HCT116 (cell line): ENCODE results near the gene ITGA11. TPM values are rescaled to one million over a fixed set of nuclear protein-coding genes. Genes with fewer than 3 reads are reported as not detected.

ENCODE experiments used
- ATAC-seq: fragments of 200-7000 bp; cut with Tn5 transposase; 2 replicates; pipeline ENCODE4 v1.9.1; 2020; ENCODE audit warnings: mild to moderate bottlenecking, moderate library complexity
- BruUV-seq: library from RNA; stranded (reverse); fragments of 400-500 nt; replicated peaks from 2 replicates; lab custom pipeline; 2021; lab: Mats Ljungman, UMichigan
- CTCF ChIA-PET: fragments of 300-600 bp; sonication (Branson Sonifier 250); formaldehyde crosslinking; loops from one replicate; lab custom pipeline; 2021; ENCODE audit warnings: antibody characterized with exemption; lab: Charles Lee
- POLR2A ChIA-PET: fragments of 300-600, 350-600 bp; sonication (Branson Sonifier 250); formaldehyde crosslinking; loops from one replicate; lab custom pipeline; 2021; ENCODE audit warnings: antibody characterized with exemption; lab: Charles Lee
- RAD21 ChIA-PET, 2 experiments: fragments of 300-600 bp; sonication (Branson Sonifier 250); formaldehyde crosslinking; loops; one replicate each; lab custom pipeline; 2023; ENCODE audit warnings: low total read pairs in 2 of 2; ENCODE audit not compliant: uncharacterized antibody in 2 of 2, unreplicated experiment in 2 of 2, low non-redundant PET in 1 of 2; lab: Charles Lee
- DNase-seq: peaks from one replicate; pipeline ENCODE4 v3.0.0-alpha.2; 2010; ENCODE audit warnings: low read depth, low spot score
- H2AFZ ChIP-seq: fragments of 200-600 bp; shearing (Covaris generic), sonication (generic); 2 replicates; pipeline ENCODE4 v1.6.1; 2017; ENCODE audit warnings: low read depth, mixed run types, mixed read lengths, antibody characterized with exemption, low read length; ENCODE audit not compliant: poor library complexity, severe bottlenecking
- H3K27ac ChIP-seq: 2 replicates; pipeline ENCODE4 v1.5.1; 2012; ENCODE audit warnings: low read depth, low read length
- H3K27me3 ChIP-seq: fragments of 200-600 bp; sonication (generic); 2 replicates; pipeline ENCODE4 v1.6.1; 2016; ENCODE audit warnings: mixed run types, low read length, mixed read lengths; ENCODE audit not compliant: insufficient read depth
- H3K36me3 ChIP-seq, 2 experiments: fragments of 200-500 bp in 1 of 2; fragments of 200-600 bp in 1 of 2; sonication (Bioruptor generic) in 1 of 2; sonication (generic) in 1 of 2; 2 replicates each; pipeline versions ENCODE4 v1.5.1 to v1.6.1; 2014 to 2016; ENCODE audit warnings: low read length in 2 of 2, inconsistent platforms in 1 of 2, mixed read lengths in 1 of 2, mixed run types in 1 of 2; ENCODE audit not compliant: insufficient read depth in 2 of 2, control insufficient read depth in 1 of 2
- H3K4me1 ChIP-seq, 2 experiments: fragments of 200-600 bp in 1 of 2; sonication (generic) in 1 of 2; 2 replicates each; pipeline versions ENCODE4 v1.5.1 to v1.6.1; 2012 to 2017; ENCODE audit warnings: low read length in 2 of 2, inconsistent platforms in 1 of 2, mild to moderate bottlenecking in 1 of 2, mixed read lengths in 1 of 2, mixed run types in 1 of 2, moderate library complexity in 1 of 2; ENCODE audit not compliant: insufficient read depth in 2 of 2, control insufficient read depth in 1 of 2
- H3K4me2 ChIP-seq: fragments of 200-600 bp; sonication (generic); 2 replicates; pipeline ENCODE4 v1.6.1; 2017; ENCODE audit warnings: mixed run types, low read length, mixed read lengths
- H3K4me3 ChIP-seq, 2 experiments: fragments of 200-600 bp in 1 of 2; sonication (generic) in 1 of 2; replicated peaks in 1 of 2; 2 replicates each; pipeline ENCODE4 v1.5.1; 2011 to 2016; ENCODE audit warnings: low read length in 2 of 2, control low read depth in 1 of 2, low read depth in 1 of 2, mild to moderate bottlenecking in 1 of 2, mixed read lengths in 1 of 2, mixed run types in 1 of 2
- H3K79me2 ChIP-seq: fragments of 200-600 bp; sonication (generic); 2 replicates; pipeline ENCODE4 v1.6.1; 2017; ENCODE audit warnings: mild to moderate bottlenecking, mixed run types, low read length, moderate library complexity, mixed read lengths; ENCODE audit not compliant: insufficient read depth
- H3K9ac ChIP-seq: fragments of 200-600 bp; sonication (generic); 2 replicates; pipeline ENCODE4 v1.6.1; 2016; ENCODE audit warnings: low read length, mixed read lengths
- H3K9me2 ChIP-seq: fragments of 200-600 bp; sonication (generic), shearing (Covaris generic); 2 replicates; pipeline ENCODE4 v1.6.1; 2017; ENCODE audit warnings: mixed run types, mild to moderate bottlenecking, moderate library complexity; ENCODE audit not compliant: insufficient read depth
- H3K9me3 ChIP-seq, 2 experiments: fragments of 200-500 bp in 1 of 2; fragments of 200-600 bp in 1 of 2; sonication (Bioruptor generic) in 1 of 2; sonication (generic) in 1 of 2; 2 replicates each; pipeline ENCODE4 v1.6.1; 2014 to 2017; ENCODE audit warnings: low read length in 2 of 2, mixed read lengths in 2 of 2, inconsistent platforms in 1 of 2, low read depth in 1 of 2, mild to moderate bottlenecking in 1 of 2, mixed run types in 1 of 2, moderate library complexity in 1 of 2; ENCODE audit not compliant: control insufficient read depth in 1 of 2, insufficient read depth in 1 of 2
- H4K20me1 ChIP-seq: fragments of 200-600 bp; sonication (generic), shearing (Covaris generic); 2 replicates; pipeline ENCODE4 v1.6.1; 2017; ENCODE audit warnings: mixed run types, mild to moderate bottlenecking, moderate library complexity; ENCODE audit not compliant: insufficient read depth
- CBX3 ChIP-seq: IDR thresholded peaks from 2 replicates; pipeline ENCODE4 v1.6.1; 2012; ENCODE audit warnings: low read depth
- EGR1 ChIP-seq: IDR thresholded peaks from 2 replicates; pipeline ENCODE4 v1.6.1; 2012; ENCODE audit warnings: low read depth
- ELF1 ChIP-seq: IDR thresholded peaks from 2 replicates; pipeline ENCODE4 v1.6.1; 2012; ENCODE audit warnings: low read depth, borderline replicate concordance
- EZH2 ChIP-seq: fragments of 200-600 bp; sonication (generic); IDR thresholded peaks from 2 replicates; pipeline ENCODE4 v1.6.1; 2017; ENCODE audit warnings: antibody characterized with exemption, mixed run types
- EZH2phosphoT487 ChIP-seq: fragments of 200-600 bp; IDR thresholded peaks from 2 replicates; pipeline ENCODE4 v1.6.1; 2018; ENCODE audit warnings: antibody characterized with exemption, borderline replicate concordance
- JUND ChIP-seq: IDR thresholded peaks from 2 replicates; pipeline ENCODE4 v1.6.1; 2012
- POLR2A ChIP-seq: IDR thresholded peaks from 2 replicates; pipeline ENCODE4 v1.7.0; 2011; ENCODE audit warnings: borderline replicate concordance; ENCODE audit not compliant: insufficient read depth, insufficient read length; ENCODE audit errors: extremely low read depth
- POLR2AphosphoS5 ChIP-seq: IDR thresholded peaks from 2 replicates; pipeline ENCODE4 v1.6.1; 2011; ENCODE audit warnings: mild to moderate bottlenecking, low read depth, low read length, moderate library complexity
- RAD21 ChIP-seq: IDR thresholded peaks from 2 replicates; pipeline ENCODE4 v1.6.1; 2012; ENCODE audit warnings: low read depth, mild to moderate bottlenecking
- SIN3A ChIP-seq: IDR thresholded peaks from 2 replicates; pipeline ENCODE4 v1.6.1; 2012; ENCODE audit warnings: low read depth
- ZFX ChIP-seq: fragments of 450-650 bp; IDR thresholded peaks from 2 replicates; pipeline ENCODE4 v1.6.1; 2017
- intact Hi-C: fragments of 100-400 bp; cut with micrococcal nuclease; formaldehyde crosslinking; loops from 2 replicates; pipeline ENCODE4 v1.10.0; 2022
- total RNA-seq: library from RNA; stranded (reverse); gene quantifications from one replicate; pipeline ENCODE4 v1.2.1, GENCODE V29; 2021; ENCODE audit not compliant: unreplicated experiment
- TF ChIP-seq, protein P1 (sequence below), 3 experiments: fragments of 200-600 bp in 1 of 3; sonication (generic) in 1 of 3; IDR thresholded peaks in 2 of 3; conservative IDR thresholded peaks in 1 of 3; 2 replicates each; pipeline ENCODE4 v1.5.1; 2012 to 2017; ENCODE audit warnings: low read depth in 2 of 3, low read length in 2 of 3, antibody characterized with exemption in 1 of 3, borderline replicate concordance in 1 of 3, control low read depth in 1 of 3, mild to moderate bottlenecking in 1 of 3, mixed read lengths in 1 of 3, mixed run types in 1 of 3, moderate library complexity in 1 of 3; ENCODE audit not compliant: insufficient read depth in 1 of 3
- TF ChIP-seq, protein P2 (sequence below): IDR thresholded peaks from 2 replicates; pipeline ENCODE4 v1.6.1; 2012; ENCODE audit warnings: low read depth

Gene ITGA11
- total RNA-seq, 1 experiment from 2014 or later, result not detected

DNA sequence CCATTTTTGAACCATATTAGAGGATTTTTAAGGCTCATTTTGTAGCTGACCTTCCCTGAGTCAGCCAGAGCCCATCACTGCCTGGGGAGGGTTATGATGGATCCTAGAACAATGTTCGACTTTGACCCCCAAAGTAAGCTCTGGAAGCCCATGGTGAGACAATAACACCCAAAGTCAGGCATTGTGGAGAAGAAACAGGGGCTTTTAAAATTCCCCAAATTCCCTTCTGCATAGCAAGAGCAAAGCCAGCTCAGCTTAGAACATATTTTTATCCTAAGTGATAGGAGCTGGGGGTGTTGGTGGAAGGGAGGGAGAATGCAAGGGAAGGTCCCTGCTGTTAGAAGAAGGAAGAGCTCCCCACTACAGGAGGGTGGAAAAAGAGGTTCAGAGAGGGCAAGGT lies 4.0 kb downstream of the ITGA11 start:
- CTCF ChIA-PET, result no interaction called here
- POLR2A ChIA-PET, result no interaction called here
- no peak for ATAC-seq
- Histone ChIP-seq H3K79me2 (no peaks in the 10 kb centered on the region), H3K27ac (no peak overlapping the region), H4K20me1 (no peaks in the 10 kb centered on the region), H2AFZ (no peak overlapping the region), H3K9me2 (no peaks in the 10 kb centered on the region), H3K9me3 (no peaks in the 10 kb centered on the region), H3K4me1 (no peaks in the 10 kb centered on the region), H3K4me2 (no peak overlapping the region), H3K9ac (no peak overlapping the region), H3K27me3 (peaks cover 6% of the 10 kb centered on the region; the same call in 1 of the 2 replicates), H3K4me3 (no peak overlapping the region), H3K36me3 (no peaks in the 10 kb centered on the region)
- TF ChIP-seq POLR2A (no peak), POLR2AphosphoS5 (no peak), RAD21 (no peak), EGR1 (no peak), EZH2phosphoT487 (no peak), SIN3A (no peak), CBX3 (no peak)
- TF ChIP-seq, protein P1, sequence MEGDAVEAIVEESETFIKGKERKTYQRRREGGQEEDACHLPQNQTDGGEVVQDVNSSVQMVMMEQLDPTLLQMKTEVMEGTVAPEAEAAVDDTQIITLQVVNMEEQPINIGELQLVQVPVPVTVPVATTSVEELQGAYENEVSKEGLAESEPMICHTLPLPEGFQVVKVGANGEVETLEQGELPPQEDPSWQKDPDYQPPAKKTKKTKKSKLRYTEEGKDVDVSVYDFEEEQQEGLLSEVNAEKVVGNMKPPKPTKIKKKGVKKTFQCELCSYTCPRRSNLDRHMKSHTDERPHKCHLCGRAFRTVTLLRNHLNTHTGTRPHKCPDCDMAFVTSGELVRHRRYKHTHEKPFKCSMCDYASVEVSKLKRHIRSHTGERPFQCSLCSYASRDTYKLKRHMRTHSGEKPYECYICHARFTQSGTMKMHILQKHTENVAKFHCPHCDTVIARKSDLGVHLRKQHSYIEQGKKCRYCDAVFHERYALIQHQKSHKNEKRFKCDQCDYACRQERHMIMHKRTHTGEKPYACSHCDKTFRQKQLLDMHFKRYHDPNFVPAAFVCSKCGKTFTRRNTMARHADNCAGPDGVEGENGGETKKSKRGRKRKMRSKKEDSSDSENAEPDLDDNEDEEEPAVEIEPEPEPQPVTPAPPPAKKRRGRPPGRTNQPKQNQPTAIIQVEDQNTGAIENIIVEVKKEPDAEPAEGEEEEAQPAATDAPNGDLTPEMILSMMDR (IDR thresholded peaks at IDR 0.05 in 2 of 3, conservative IDR thresholded peaks at IDR 0.05 in 1 of 3; ENCODE audit: borderline replicate concordance in 1 of 3, insufficient read depth in 1 of 3, low read depth in 2 of 3, low read length in 2 of 3), result no peak
- intact Hi-C loops, result no loop called here
- RAD21 ChIA-PET, result no interaction called here
- DNase-seq, result no peak
- BruUV-seq, result no TSS peak

DNA sequence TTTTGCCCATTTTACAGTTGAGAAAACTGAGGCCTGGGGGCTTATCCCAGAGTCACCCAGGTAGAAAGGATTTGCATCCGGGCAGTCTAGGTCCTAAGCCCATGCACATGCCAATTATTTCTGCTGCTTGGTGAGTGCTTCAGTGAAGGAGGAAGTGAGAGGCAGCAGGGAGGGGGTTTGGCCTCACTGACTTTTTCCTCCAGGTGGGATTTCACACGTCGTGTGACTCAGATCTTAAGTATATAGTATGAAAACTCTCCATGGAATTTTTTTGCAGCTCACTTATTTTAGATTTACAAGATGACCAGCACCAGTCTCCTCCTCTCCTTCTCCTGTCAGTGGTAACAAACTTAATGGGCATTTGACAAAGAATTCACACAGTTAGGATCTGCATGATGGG lies 4.6 kb downstream of the ITGA11 start:
- BruUV-seq, result no TSS peak
- Histone ChIP-seq H3K79me2 (no peaks in the 10 kb centered on the region), H3K9me3 (no peaks in the 10 kb centered on the region), H4K20me1 (no peaks in the 10 kb centered on the region), H3K4me1 (no peaks in the 10 kb centered on the region), H3K27ac (no peak overlapping the region), H3K27me3 (no peaks in the 10 kb centered on the region; the same call in 1 of the 2 replicates), H3K9ac (no peak overlapping the region), H2AFZ (no peak overlapping the region), H3K36me3 (no peaks in the 10 kb centered on the region), H3K4me3 (no peak overlapping the region), H3K9me2 (no peaks in the 10 kb centered on the region), H3K4me2 (no peak overlapping the region)
- CTCF ChIA-PET, result interaction anchor here (1.1 kb wide), 1 partner anchor 10 kb away, joined by 3 read pairs; no protein-coding TSS in a partner anchor
- RAD21 ChIA-PET, result no interaction called here
- POLR2A ChIA-PET, result no interaction called here
- no peak for ATAC-seq
- DNase-seq, result no peak
- intact Hi-C loops, result no loop called here
- TF ChIP-seq JUND (no peak), EGR1 (no peak), EZH2 (no peak), ELF1 (no peak), CBX3 (no peak), ZFX (no peak)
- TF ChIP-seq, protein P1 (IDR thresholded peaks at IDR 0.05 in 2 of 3, conservative IDR thresholded peaks at IDR 0.05 in 1 of 3; ENCODE audit: borderline replicate concordance in 1 of 3, insufficient read depth in 1 of 3, low read depth in 2 of 3, low read length in 2 of 3), result no peak
- TF ChIP-seq, protein P2, sequence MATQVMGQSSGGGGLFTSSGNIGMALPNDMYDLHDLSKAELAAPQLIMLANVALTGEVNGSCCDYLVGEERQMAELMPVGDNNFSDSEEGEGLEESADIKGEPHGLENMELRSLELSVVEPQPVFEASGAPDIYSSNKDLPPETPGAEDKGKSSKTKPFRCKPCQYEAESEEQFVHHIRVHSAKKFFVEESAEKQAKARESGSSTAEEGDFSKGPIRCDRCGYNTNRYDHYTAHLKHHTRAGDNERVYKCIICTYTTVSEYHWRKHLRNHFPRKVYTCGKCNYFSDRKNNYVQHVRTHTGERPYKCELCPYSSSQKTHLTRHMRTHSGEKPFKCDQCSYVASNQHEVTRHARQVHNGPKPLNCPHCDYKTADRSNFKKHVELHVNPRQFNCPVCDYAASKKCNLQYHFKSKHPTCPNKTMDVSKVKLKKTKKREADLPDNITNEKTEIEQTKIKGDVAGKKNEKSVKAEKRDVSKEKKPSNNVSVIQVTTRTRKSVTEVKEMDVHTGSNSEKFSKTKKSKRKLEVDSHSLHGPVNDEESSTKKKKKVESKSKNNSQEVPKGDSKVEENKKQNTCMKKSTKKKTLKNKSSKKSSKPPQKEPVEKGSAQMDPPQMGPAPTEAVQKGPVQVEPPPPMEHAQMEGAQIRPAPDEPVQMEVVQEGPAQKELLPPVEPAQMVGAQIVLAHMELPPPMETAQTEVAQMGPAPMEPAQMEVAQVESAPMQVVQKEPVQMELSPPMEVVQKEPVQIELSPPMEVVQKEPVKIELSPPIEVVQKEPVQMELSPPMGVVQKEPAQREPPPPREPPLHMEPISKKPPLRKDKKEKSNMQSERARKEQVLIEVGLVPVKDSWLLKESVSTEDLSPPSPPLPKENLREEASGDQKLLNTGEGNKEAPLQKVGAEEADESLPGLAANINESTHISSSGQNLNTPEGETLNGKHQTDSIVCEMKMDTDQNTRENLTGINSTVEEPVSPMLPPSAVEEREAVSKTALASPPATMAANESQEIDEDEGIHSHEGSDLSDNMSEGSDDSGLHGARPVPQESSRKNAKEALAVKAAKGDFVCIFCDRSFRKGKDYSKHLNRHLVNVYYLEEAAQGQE, result no peak
